Mammary epithelial cell (primary cell): ENCODE results near the gene SPECC1L.

Source experiments
- EZH2 ChIP-seq: IDR thresholded peaks from 2 replicates; pipeline ENCODE4 v1.6.1; 2012; ENCODE audit warnings: low read length, inconsistent platforms, borderline replicate concordance
- TF ChIP-seq, protein P1 (sequence below), 2 donors: IDR thresholded peaks in 1 of 2; conservative IDR thresholded peaks in 1 of 2; 2 replicates each; pipeline ENCODE4 v1.5.1; 2011 to 2012; ENCODE audit warnings: inconsistent platforms in 2 of 2, low read length in 2 of 2, mild to moderate bottlenecking in 2 of 2, control low read depth in 1 of 2, low read depth in 1 of 2; ENCODE audit not compliant: insufficient read depth in 1 of 2; ENCODE audit errors: extremely low read depth in 1 of 2

DNA sequence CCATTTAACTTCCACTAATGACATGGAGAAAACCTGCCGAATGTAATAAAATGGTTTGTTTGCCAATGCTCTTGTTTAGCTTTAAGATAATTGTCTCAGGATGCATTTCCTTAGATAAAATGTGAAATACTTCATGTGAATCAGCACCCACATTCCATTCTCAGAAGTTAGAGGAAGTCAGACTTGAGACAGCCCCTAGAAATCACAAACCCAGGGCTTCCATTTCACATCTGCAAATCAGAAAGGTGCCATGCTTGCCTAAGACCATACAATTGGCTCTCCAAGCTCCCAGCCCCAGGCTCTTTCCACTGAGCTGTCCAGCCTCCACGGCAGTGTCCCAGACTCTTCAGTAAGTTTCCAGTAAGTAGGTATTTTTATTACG, 121.2 kb downstream of the SPECC1L start:
- TF ChIP-seq, protein P1, sequence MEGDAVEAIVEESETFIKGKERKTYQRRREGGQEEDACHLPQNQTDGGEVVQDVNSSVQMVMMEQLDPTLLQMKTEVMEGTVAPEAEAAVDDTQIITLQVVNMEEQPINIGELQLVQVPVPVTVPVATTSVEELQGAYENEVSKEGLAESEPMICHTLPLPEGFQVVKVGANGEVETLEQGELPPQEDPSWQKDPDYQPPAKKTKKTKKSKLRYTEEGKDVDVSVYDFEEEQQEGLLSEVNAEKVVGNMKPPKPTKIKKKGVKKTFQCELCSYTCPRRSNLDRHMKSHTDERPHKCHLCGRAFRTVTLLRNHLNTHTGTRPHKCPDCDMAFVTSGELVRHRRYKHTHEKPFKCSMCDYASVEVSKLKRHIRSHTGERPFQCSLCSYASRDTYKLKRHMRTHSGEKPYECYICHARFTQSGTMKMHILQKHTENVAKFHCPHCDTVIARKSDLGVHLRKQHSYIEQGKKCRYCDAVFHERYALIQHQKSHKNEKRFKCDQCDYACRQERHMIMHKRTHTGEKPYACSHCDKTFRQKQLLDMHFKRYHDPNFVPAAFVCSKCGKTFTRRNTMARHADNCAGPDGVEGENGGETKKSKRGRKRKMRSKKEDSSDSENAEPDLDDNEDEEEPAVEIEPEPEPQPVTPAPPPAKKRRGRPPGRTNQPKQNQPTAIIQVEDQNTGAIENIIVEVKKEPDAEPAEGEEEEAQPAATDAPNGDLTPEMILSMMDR (conservative IDR thresholded peaks at IDR 0.05 in 1 of 2, IDR thresholded peaks at IDR 0.05 in 1 of 2; ENCODE audit: extremely low read depth in 1 of 2, insufficient read depth in 1 of 2, low read depth in 1 of 2, low read length in 2 of 2) = no peak
- no peak for TF ChIP-seq EZH2
